Adrenal gland (tissue), 5 donors: ENCODE measurements around the gene MYL7.

Experiments
- POLR2A ChIP-seq, 2 donors: fragments of 450-650 bp; IDR thresholded peaks; one replicate each; pipeline ENCODE4 v1.6.1; 2017; ENCODE audit warnings: antibody characterized with exemption in 2 of 2, mild to moderate bottlenecking in 2 of 2, moderate library complexity in 1 of 2
- TF ChIP-seq, protein P1 (sequence below), 6 experiments: fragments of 450-650 bp in 4 of 6; fragments of 200-600 bp in 2 of 6; sonication (generic) in 1 of 6; IDR thresholded peaks; 1 replicate in 5 of 6; 2 replicates in 1 of 6; pipeline versions ENCODE4 v1.5.1 to v1.8.0; 2016 to 2021; ENCODE audit warnings: antibody characterized with exemption in 6 of 6, mild to moderate bottlenecking in 2 of 6, moderate library complexity in 1 of 6
- donor health status: DM: no; HTN: no; CAD: no.

DNA sequence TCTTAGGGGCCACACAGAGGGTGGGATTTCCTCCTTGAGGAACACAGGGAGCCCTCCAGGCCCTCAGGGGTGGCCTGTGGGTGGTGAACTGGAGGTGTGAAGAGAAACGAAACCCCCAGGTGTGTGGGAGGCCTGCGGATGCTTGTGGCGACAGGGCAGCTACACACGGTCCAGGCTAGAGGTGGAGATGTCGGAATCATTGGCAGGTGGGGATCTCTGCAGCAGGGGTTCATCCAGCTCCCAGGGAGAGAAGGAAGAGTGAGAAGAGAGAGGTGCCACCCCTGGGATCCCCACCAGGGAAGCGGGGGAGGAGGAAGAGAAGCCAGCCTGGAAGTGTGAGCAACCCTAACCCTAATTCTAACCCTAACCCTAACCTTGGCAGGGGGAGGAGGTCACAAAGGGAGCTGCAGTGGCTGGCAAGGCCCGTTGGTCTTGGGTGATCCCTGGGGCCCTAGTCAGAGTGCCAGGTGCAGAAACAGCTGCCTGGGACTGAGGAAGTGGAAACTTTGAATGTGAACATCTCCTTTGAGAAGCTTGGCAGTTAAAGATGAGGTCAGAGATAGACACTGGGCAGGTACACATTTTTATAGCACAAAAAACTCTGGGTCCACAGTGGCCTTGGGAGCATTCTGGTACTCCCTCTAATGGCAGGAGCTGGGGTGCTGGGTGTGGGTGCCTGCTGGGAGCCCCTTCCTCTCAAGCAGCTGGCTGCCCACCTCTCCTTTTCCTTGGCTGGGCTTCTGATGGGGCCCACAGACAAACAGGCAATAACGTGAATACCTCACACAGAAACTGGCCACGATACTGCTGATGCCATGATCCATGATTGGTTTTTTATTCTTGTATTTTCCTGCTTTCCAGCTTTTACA is 43.8 kb downstream of the MYL7 start:
- TF ChIP-seq, protein P1, sequence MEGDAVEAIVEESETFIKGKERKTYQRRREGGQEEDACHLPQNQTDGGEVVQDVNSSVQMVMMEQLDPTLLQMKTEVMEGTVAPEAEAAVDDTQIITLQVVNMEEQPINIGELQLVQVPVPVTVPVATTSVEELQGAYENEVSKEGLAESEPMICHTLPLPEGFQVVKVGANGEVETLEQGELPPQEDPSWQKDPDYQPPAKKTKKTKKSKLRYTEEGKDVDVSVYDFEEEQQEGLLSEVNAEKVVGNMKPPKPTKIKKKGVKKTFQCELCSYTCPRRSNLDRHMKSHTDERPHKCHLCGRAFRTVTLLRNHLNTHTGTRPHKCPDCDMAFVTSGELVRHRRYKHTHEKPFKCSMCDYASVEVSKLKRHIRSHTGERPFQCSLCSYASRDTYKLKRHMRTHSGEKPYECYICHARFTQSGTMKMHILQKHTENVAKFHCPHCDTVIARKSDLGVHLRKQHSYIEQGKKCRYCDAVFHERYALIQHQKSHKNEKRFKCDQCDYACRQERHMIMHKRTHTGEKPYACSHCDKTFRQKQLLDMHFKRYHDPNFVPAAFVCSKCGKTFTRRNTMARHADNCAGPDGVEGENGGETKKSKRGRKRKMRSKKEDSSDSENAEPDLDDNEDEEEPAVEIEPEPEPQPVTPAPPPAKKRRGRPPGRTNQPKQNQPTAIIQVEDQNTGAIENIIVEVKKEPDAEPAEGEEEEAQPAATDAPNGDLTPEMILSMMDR (IDR thresholded peaks at IDR 0.05) = no peak
- TF ChIP-seq POLR2A (IDR thresholded peaks at IDR 0.05) = no peak
